Right cardiac atrium (tissue), 5 donors: Measurements from ENCODE around the gene CHP1. TPM values are rescaled to one million over a fixed set of nuclear protein-coding genes. Genes with fewer than 3 reads are reported as not detected.

ENCODE experiments used
- polyA plus RNA-seq: library from polyadenylated mRNA; stranded (reverse); fragments of 200-250 nt; gene quantifications from one replicate; pipeline ENCODE4 v1.2.3, GENCODE V29; 2013
- total RNA-seq, 4 donors: library from RNA; stranded (reverse); fragmentation: NEBNext Ultra II Directional; extraction: Animal tissue kit (Norgen Biotek cat#: 25700); gene quantifications; one replicate each; pipeline ENCODE4 v1.2.1, GENCODE V29; 2021
- donor health status: healthy with polysubstance abuse.
- donor health status: DM: no; HTN: yes; CAD: no.
- donor health status: DM: no; HTN: no; CAD: no.
- donor health status: DM: no; HTN: yes; CAD: no; lungs with severe emphysema.
- donor health status: DM: yes; HTN: yes; CAD: no.

Gene CHP1
- total and polyA plus RNA-seq, 5 donors, result 44.2 to 129 (median 107) TPM

Other genes with a start within 250 kb of the CHP1 start
- gene INO80, start 115.0 kb upstream of the CHP1 start, total RNA-seq, result 10 to 100 TPM in 3 of 4 donors, 1 to 10 TPM in 1; 9.9 to 14.9 (median 12.6) TPM
- 5.8 TPM for gene INO80, start 115.0 kb upstream of the CHP1 start, polyA plus RNA-seq
- not detected for gene EXD1, start 511 bp upstream of the CHP1 start, total RNA-seq
- not detected for gene EXD1, start 511 bp upstream of the CHP1 start, polyA plus RNA-seq
- gene OIP5, start 101.3 kb downstream of the CHP1 start, total RNA-seq, result under 1 TPM in 3 of 4 donors, not detected in 1; 0.25 to 0.71 (median 0.49) TPM
- 0.25 TPM for gene OIP5, start 101.3 kb downstream of the CHP1 start, polyA plus RNA-seq
- 1 to 10 TPM; 1.5 to 3.6 (median 2.5) TPM for gene NUSAP1, start 101.6 kb downstream of the CHP1 start, total RNA-seq
- 0.48 TPM for gene NUSAP1, start 101.6 kb downstream of the CHP1 start, polyA plus RNA-seq
- 10 to 100 TPM; 19.7 to 35.1 (median 26.6) TPM for gene NDUFAF1, start 171.2 kb downstream of the CHP1 start, total RNA-seq
- gene NDUFAF1, start 171.2 kb downstream of the CHP1 start, polyA plus RNA-seq, result 65.9 TPM
- gene RTF1, start 185.8 kb downstream of the CHP1 start, total RNA-seq, result 10 to 100 TPM; 22.3 to 25.0 (median 23.1) TPM
- gene RTF1, start 185.8 kb downstream of the CHP1 start, polyA plus RNA-seq, result 14.1 TPM